T47D (cell line): ENCODE results near the gene HNRNPM.

Source experiments
- DNase-seq, 2 experiments: peaks; one replicate each; pipeline versions ENCODE4 v3.0.0 to v3.0.0-alpha.2; 2011 to 2012; ENCODE audit warnings: low read depth in 1 of 2, low spot score in 1 of 2
- JUND ChIP-seq: IDR thresholded peaks from 2 replicates; pipeline ENCODE4 v1.6.1; 2012; ENCODE audit warnings: low read depth
- in situ Hi-C: cut with HindIII; loops from 2 replicates; pipeline ENCODE4 v1.10.0; 2016; ENCODE audit warnings: low sequenced_read_pairs, low pct_unique_long_range_greater_than_20kb

HNRNPM gene

GRCh38 chr19:8486661-8487136 is 41.9 kb downstream of the HNRNPM start:
- in situ Hi-C loops: no loop called here
- TF ChIP-seq JUND: no peak
- no peak for DNase-seq

GRCh38 chr19:8487137-8487851 is 42.5 kb downstream of the HNRNPM start:
- in situ Hi-C loops: no loop called here
- no peak for TF ChIP-seq JUND
- DNase-seq: no peak

- no peak for DNase-seq
- in situ Hi-C loops: no loop called here
- TF ChIP-seq JUND: no peak
These were observed 43.6 kb downstream of the HNRNPM start for GRCh38 chr19:8488365-8488764.

GRCh38 chr19:8489561-8490394 is 45.0 kb downstream of the HNRNPM start:
- in situ Hi-C loops: no loop called here
- no peak for TF ChIP-seq JUND
- peak in 1 of 2 experiments; percentile 19 for DNase-seq

- in situ Hi-C loops: no loop called here
- TF ChIP-seq JUND: no peak
- no peak for DNase-seq
These were observed 45.6 kb downstream of the HNRNPM start for GRCh38 chr19:8490395-8490760.

- DNase-seq: no peak
- in situ Hi-C loops: no loop called here
These were observed 46.1 kb downstream of the HNRNPM start for GRCh38 chr19:8490873-8491272.

GRCh38 chr19:8491574-8491973 is 46.8 kb downstream of the HNRNPM start:
- no peak for DNase-seq
- no peak for TF ChIP-seq JUND
- in situ Hi-C loops: no loop called here

More at GRCh38 chr19:8490873-8491272, 46.1 kb downstream of the HNRNPM start:
- no peak for TF ChIP-seq JUND

GRCh38 chr19:8494158-8494557 is 49.4 kb downstream of the HNRNPM start:
- DNase-seq: no peak
- TF ChIP-seq JUND: no peak
- in situ Hi-C loops: no loop called here

- in situ Hi-C loops: no loop called here
These were observed 53.5 kb downstream of the HNRNPM start for GRCh38 chr19:8498295-8498694.

GRCh38 chr19:8499048-8499833 is 54.5 kb downstream of the HNRNPM start:
- in situ Hi-C loops: no loop called here
- no peak for DNase-seq
- no peak for TF ChIP-seq JUND

More at GRCh38 chr19:8498295-8498694, 53.5 kb downstream of the HNRNPM start:
- no peak for DNase-seq
- TF ChIP-seq JUND: no peak

GRCh38 chr19:8500158-8500557 is 55.4 kb downstream of the HNRNPM start:
- no peak for DNase-seq
- no peak for TF ChIP-seq JUND
- in situ Hi-C loops: no loop called here

- in situ Hi-C loops: no loop called here
- no peak for TF ChIP-seq JUND
- DNase-seq: no peak
These were observed 56.7 kb downstream of the HNRNPM start for GRCh38 chr19:8501516-8501915.

GRCh38 chr19:8501981-8502380 is 57.2 kb downstream of the HNRNPM start:
- in situ Hi-C loops: no loop called here
- TF ChIP-seq JUND: no peak
- no peak for DNase-seq
